Activated CD4-positive, alpha-beta memory T cell treated with anti-CD3 and anti-CD28 coated beads for 36 hours (primary cell): Measurements from ENCODE around the gene TECTA. TPM values are rescaled to one million over a fixed set of nuclear protein-coding genes. Genes with fewer than 3 reads are reported as not detected.

Experiments
- CTCF ChIA-PET: fragments of 350-600 bp; sonication (Branson Sonifier 250); formaldehyde crosslinking; loops from one replicate; lab custom pipeline; 2021; ENCODE audit warnings: antibody characterized with exemption, inconsistent platforms; lab: Charles Lee
- POLR2A ChIA-PET: fragments of 350-600 bp; sonication (Branson Sonifier 250); formaldehyde crosslinking; loops from one replicate; lab custom pipeline; 2021; ENCODE audit warnings: antibody characterized with exemption; lab: Charles Lee
- DNase-seq: peaks from one replicate; pipeline ENCODE4 v3.0.0-alpha.2; 2020
- H3K27ac Mint-ChIP-seq: one replicate; pipeline ENCODE4 v1.8.0; 2021; ENCODE audit warnings: mixed read lengths
- H3K27me3 Mint-ChIP-seq: one replicate; pipeline ENCODE4 v1.8.0; 2021; ENCODE audit warnings: mixed read lengths
- H3K36me3 Mint-ChIP-seq: one replicate; pipeline ENCODE4 v1.8.0; 2021; ENCODE audit warnings: mixed read lengths
- H3K4me1 Mint-ChIP-seq: one replicate; pipeline ENCODE4 v1.8.0; 2021; ENCODE audit warnings: low read depth, mixed read lengths
- H3K4me3 Mint-ChIP-seq: one replicate; pipeline ENCODE4 v1.8.0; 2021; ENCODE audit warnings: mild to moderate bottlenecking, mixed read lengths
- H3K9me3 Mint-ChIP-seq: one replicate; pipeline ENCODE4 v1.8.0; 2021; ENCODE audit warnings: mixed read lengths
- intact Hi-C: fragments of 100-400 bp; cut with micrococcal nuclease; formaldehyde crosslinking; loops from one replicate; pipeline ENCODE4 v1.15.1; 2023
- total RNA-seq, 2 experiments: library from RNA; stranded (reverse); gene quantifications; one replicate each; pipeline ENCODE4 v1.2.3, GENCODE V29; 2021

Gene TECTA
- total RNA-seq, 2 experiments from 2014 or later, result 0.17 to 0.19 TPM

- H3K27me3 Mint-ChIP-seq, result no peaks in the 10 kb centered on the region
- CTCF ChIA-PET, result no interaction called here
- H3K36me3 Mint-ChIP-seq, result no peaks in the 10 kb centered on the region
- H3K27ac Mint-ChIP-seq, result no peak overlapping the region
- intact Hi-C loops, result no loop called here
- no peaks in the 10 kb centered on the region for H3K4me1 Mint-ChIP-seq
- POLR2A ChIA-PET, result no interaction called here
- no peak overlapping the region for H3K4me3 Mint-ChIP-seq
- no peaks in the 10 kb centered on the region for H3K9me3 Mint-ChIP-seq
- DNase-seq, result no peak
These were observed 5.5 kb upstream of the TECTA start for GRCh38 chr11:121095561-121095960.

GRCh38 chr11:121099364-121099763, 1.7 kb upstream of the TECTA start:
- POLR2A ChIA-PET, result no interaction called here
- Mint-ChIP-seq H3K27ac (no peak overlapping the region), H3K4me1 (no peaks in the 10 kb centered on the region), H3K9me3 (no peaks in the 10 kb centered on the region), H3K4me3 (no peak overlapping the region), H3K36me3 (no peaks in the 10 kb centered on the region), H3K27me3 (no peaks in the 10 kb centered on the region)
- CTCF ChIA-PET, result interaction anchor here (0.7 kb wide), 1 partner anchor 169 kb away, joined by 4 read pairs; no protein-coding TSS in a partner anchor
- intact Hi-C loops, result no loop called here
- DNase-seq, result no peak

- intact Hi-C loops, result no loop called here
- CTCF ChIA-PET, result no interaction called here
These were observed 1.2 kb upstream of the TECTA start for GRCh38 chr11:121099885-121100284.

GRCh38 chr11:121104312-121104762, 3.3 kb downstream of the TECTA start:
- no peaks in the 10 kb centered on the region for H3K36me3 Mint-ChIP-seq
- H3K4me3 Mint-ChIP-seq, result no peak overlapping the region
- H3K27ac Mint-ChIP-seq, result no peak overlapping the region
- H3K4me1 Mint-ChIP-seq, result no peaks in the 10 kb centered on the region
- no peaks in the 10 kb centered on the region for H3K9me3 Mint-ChIP-seq
- DNase-seq, result no peak
- intact Hi-C loops, result no loop called here
- no peaks in the 10 kb centered on the region for H3K27me3 Mint-ChIP-seq
- POLR2A ChIA-PET, result no interaction called here
- CTCF ChIA-PET, result no interaction called here

More at GRCh38 chr11:121099885-121100284, 1.2 kb upstream of the TECTA start:
- Mint-ChIP-seq H3K4me3 (no peak overlapping the region), H3K4me1 (no peaks in the 10 kb centered on the region), H3K36me3 (no peaks in the 10 kb centered on the region), H3K27me3 (no peaks in the 10 kb centered on the region), H3K9me3 (no peaks in the 10 kb centered on the region), H3K27ac (no peak overlapping the region)
- no peak for DNase-seq
- POLR2A ChIA-PET, result no interaction called here

GRCh38 chr11:121105063-121105480, 4.0 kb downstream of the TECTA start:
- CTCF ChIA-PET, result interaction anchor here (1.1 to 1.4 kb wide), 2 partner anchors 11 to 90 kb away, joined by 3 to 4 read pairs; no protein-coding TSS in a partner anchor
- intact Hi-C loops, result no loop called here
- H3K27ac Mint-ChIP-seq, result no peak overlapping the region
- no peak for DNase-seq
- no peaks in the 10 kb centered on the region for H3K4me1 Mint-ChIP-seq
- no peak overlapping the region for H3K4me3 Mint-ChIP-seq
- H3K27me3 Mint-ChIP-seq, result no peaks in the 10 kb centered on the region
- no peaks in the 10 kb centered on the region for H3K36me3 Mint-ChIP-seq
- POLR2A ChIA-PET, result no interaction called here
- no peaks in the 10 kb centered on the region for H3K9me3 Mint-ChIP-seq

- H3K4me1 Mint-ChIP-seq, result no peaks in the 10 kb centered on the region
- intact Hi-C loops, result no loop called here
- H3K9me3 Mint-ChIP-seq, result no peaks in the 10 kb centered on the region
- H3K27me3 Mint-ChIP-seq, result no peaks in the 10 kb centered on the region
- DNase-seq, result no peak
- no peak overlapping the region for H3K4me3 Mint-ChIP-seq
- H3K36me3 Mint-ChIP-seq, result no peaks in the 10 kb centered on the region
- H3K27ac Mint-ChIP-seq, result no peak overlapping the region
- ChIA-PET CTCF (interaction anchor here (1.1 to 1.6 kb wide), 3 partner anchors 10 to 161 kb away, joined by 3 to 4 read pairs (median 4); no protein-coding TSS in a partner anchor), POLR2A (no interaction called here)
These were observed 4.6 kb downstream of the TECTA start for GRCh38 chr11:121105481-121106195.

- Mint-ChIP-seq H3K9me3 (no peaks in the 10 kb centered on the region), H3K4me3 (no peak overlapping the region), H3K27me3 (peaks cover 3% of the 10 kb centered on the region), H3K27ac (no peak overlapping the region), H3K36me3 (no peaks in the 10 kb centered on the region), H3K4me1 (no peaks in the 10 kb centered on the region)
- CTCF ChIA-PET, result interaction anchor here (1.6 kb wide), 1 partner anchor 162 kb away, joined by 4 read pairs; no protein-coding TSS in a partner anchor
- POLR2A ChIA-PET, result no interaction called here
- DNase-seq, result no peak
- intact Hi-C loops, result no loop called here
These were observed 5.8 kb downstream of the TECTA start for GRCh38 chr11:121106812-121107211.

GRCh38 chr11:121108413-121108812, 7.4 kb downstream of the TECTA start:
- no peak overlapping the region for H3K27ac Mint-ChIP-seq
- H3K36me3 Mint-ChIP-seq, result no peaks in the 10 kb centered on the region
- POLR2A ChIA-PET, result no interaction called here
- H3K4me3 Mint-ChIP-seq, result no peak overlapping the region
- CTCF ChIA-PET, result no interaction called here
- intact Hi-C loops, result no loop called here
- H3K27me3 Mint-ChIP-seq, result peaks cover 8% of the 10 kb centered on the region
- DNase-seq, result no peak
- no peaks in the 10 kb centered on the region for H3K4me1 Mint-ChIP-seq
- no peaks in the 10 kb centered on the region for H3K9me3 Mint-ChIP-seq

GRCh38 chr11:121109471-121109870, 8.4 kb downstream of the TECTA start:
- intact Hi-C loops, result no loop called here
- Mint-ChIP-seq H3K27me3 (peaks cover 10% of the 10 kb centered on the region), H3K27ac (no peak overlapping the region), H3K36me3 (no peaks in the 10 kb centered on the region), H3K4me3 (no peak overlapping the region), H3K4me1 (no peaks in the 10 kb centered on the region), H3K9me3 (no peaks in the 10 kb centered on the region)
- no peak for DNase-seq
- ChIA-PET CTCF (no interaction called here), POLR2A (no interaction called here)

GRCh38 chr11:121109916-121110586, 9.0 kb downstream of the TECTA start:
- intact Hi-C loops, result no loop called here
- H3K36me3 Mint-ChIP-seq, result no peaks in the 10 kb centered on the region

GRCh38 chr11:121110871-121111724, 10.1 kb downstream of the TECTA start:
- Mint-ChIP-seq H3K9me3 (no peaks in the 10 kb centered on the region), H3K27ac (no peak overlapping the region), H3K27me3 (peaks cover 10% of the 10 kb centered on the region), H3K4me3 (no peak overlapping the region), H3K4me1 (no peaks in the 10 kb centered on the region), H3K36me3 (no peaks in the 10 kb centered on the region)
- CTCF ChIA-PET, result interaction anchor here (0.6 to 2.2 kb wide), 2 partner anchors 84 to 172 kb away, joined by 3 to 9 read pairs; no protein-coding TSS in a partner anchor
- intact Hi-C loops, result no loop called here
- DNase-seq, result no peak
- POLR2A ChIA-PET, result no interaction called here

More at GRCh38 chr11:121109916-121110586, 9.0 kb downstream of the TECTA start:
- no peak overlapping the region for H3K27ac Mint-ChIP-seq
- no peaks in the 10 kb centered on the region for H3K4me1 Mint-ChIP-seq
- peaks cover 10% of the 10 kb centered on the region for H3K27me3 Mint-ChIP-seq
- CTCF ChIA-PET, result interaction anchor here (0.6 to 2.2 kb wide), 2 partner anchors 85 to 171 kb away, joined by 3 to 9 read pairs; no protein-coding TSS in a partner anchor
- no peak for DNase-seq
- H3K9me3 Mint-ChIP-seq, result no peaks in the 10 kb centered on the region
- POLR2A ChIA-PET, result no interaction called here
- H3K4me3 Mint-ChIP-seq, result no peak overlapping the region
